ENCODE data around the gene XRCC3. TPM values are rescaled to one million over a fixed set of nuclear protein-coding genes. Genes with fewer than 3 reads are reported as not detected.

XRCC3 gene
- total and polyA plus RNA-seq, 2 of the 8 experiments (the other 6 are each of a cell fraction or from before 2014, with no cell fraction given) = 36.9 to 41.8 TPM

- Histone ChIP-seq H4K8ac (ENCODE audit: extremely low read depth, insufficient read depth, low read length) (peak overlapping the region; percentile 36; the same call in 1 of the 2 replicates), H3K79me2 (ENCODE audit: control insufficient read depth in 1 of 2, insufficient read depth in 2 of 2, low read length in 2 of 2) (no peaks in the 10 kb centered on the region), H3K36me3 (ENCODE audit: control insufficient read depth in 2 of 4, insufficient read depth in 4 of 4, low read length in 3 of 4) (peaks cover 0 to 6% (median 2%) of the 10 kb centered on the region in 4 experiments; a peak in 4 of 8 replicates), H4K20me1 (replicated peaks in 1 of 2; ENCODE audit: control insufficient read depth in 1 of 2, insufficient read depth in 2 of 2, low read length in 2 of 2) (peaks cover 5 to 11% of the 10 kb centered on the region in 2 experiments), H3K9ac (replicated peaks in 1 of 4; ENCODE audit: extremely low read depth in 1 of 4, low read depth in 3 of 4, low read length in 3 of 4) (no peak overlapping the region), H3K9me3 (ENCODE audit: insufficient read depth in 2 of 2, low read depth in 1 of 2, low read length in 1 of 2) (no peaks in the 10 kb centered on the region), H3K4ac (replicated peaks; ENCODE audit: insufficient read length, low read depth, low read length) (no peak overlapping the region), H4K5ac (ENCODE audit: insufficient read length, low read depth, low read length) (no peak overlapping the region), H3K4me1 (replicated peaks in 1 of 4; ENCODE audit: control insufficient read depth in 3 of 4, insufficient read depth in 4 of 4, low read length in 3 of 4) (peaks cover 0 to 3% (median under 1%) of the 10 kb centered on the region in 4 experiments; a peak in 3 of 7 replicates), H3K4me2 (ENCODE audit: insufficient read depth in 1 of 2, low read depth in 2 of 2, low read length in 2 of 2) (no peak overlapping the region), H3K23ac (ENCODE audit: insufficient read length) (no peak overlapping the region), H2AFZ (ENCODE audit: low read length) (no peak overlapping the region), H2BK5ac (ENCODE audit: low read depth, low read length) (no peak overlapping the region), H2BK12ac (ENCODE audit: low read depth, low read length) (no peak overlapping the region), H3K79me1 (ENCODE audit: low read depth, low read length) (no peaks in the 10 kb centered on the region), H2BK120ac (replicated peaks; ENCODE audit: low read depth, low read length) (no peak overlapping the region), H3K23me2 (ENCODE audit: low read depth, low read length) (no peaks in the 10 kb centered on the region), H2BK15ac (ENCODE audit: low read length) (no peak overlapping the region), H3K14ac (ENCODE audit: insufficient read length) (no peak overlapping the region), H3K56ac (replicated peaks; ENCODE audit: insufficient read length, low read depth, low read length) (no peak overlapping the region), H3K27ac (ENCODE audit: low read depth, low read length) (no peak overlapping the region), H2AK5ac (ENCODE audit: low read depth, low read length) (no peak overlapping the region), H3K4me3 (ENCODE audit: extremely low read depth in 1 of 4, insufficient read depth in 2 of 4, low read depth in 3 of 4, low read length in 4 of 4) (no peak overlapping the region), H4K91ac (replicated peaks; ENCODE audit: insufficient read length, low read length) (no peak overlapping the region), H3K27me3 (replicated peaks in 1 of 4; ENCODE audit: control insufficient read depth in 3 of 4, extremely low read depth in 1 of 4, insufficient read depth in 3 of 4, low read length in 3 of 4) (no peaks in the 10 kb centered on the region), H2BK20ac (ENCODE audit: low read length) (no peak overlapping the region), H3K18ac (ENCODE audit: extremely low read depth, low read length) (no peak overlapping the region)
- ChIA-PET POLR2A (ENCODE audit: partially characterized antibody) (interaction anchor here (1.1 to 1.9 kb wide), 5 partner anchors 10 to 52 kb away, joined by 3 to 9 read pairs (median 5); partner anchors contain the start of genes XRCC3 and ZFYVE21), CTCF (ENCODE audit: partially characterized antibody) (interaction anchor here (0.5 to 2.5 kb wide), 13 partner anchors 9 to 1555 kb away, joined by 3 to 9 read pairs (median 4); no protein-coding TSS in a partner anchor)
- FAIRE-seq = no peak
- 79% methylated on average over 7 of the region's 7 CpGs; no CpG with 5 or more reads in 1 of the 2 experiments for WGBS, 2 experiments (ENCODE audit: extremely low coverage in 1 of 2, insufficient coverage in 1 of 2, insufficient read length in 1 of 2, insufficient replicate concordance in 2 of 2, low coverage in 1 of 2, low lambda C conversion rate in 2 of 2, missing lambda C conversion rate in 1 of 2)
- no peak for DNase-seq (ENCODE audit: low read depth in 1 of 2, low spot score in 2 of 2)
- no peak for TF ChIP-seq BRCA1 (IDR thresholded peaks at IDR 0.05; ENCODE audit: low read depth, low read length)
- TF ChIP-seq YY1 (IDR thresholded peaks at IDR 0.05; ENCODE audit: low read depth, low read length) = no peak
- no peak for TF ChIP-seq KDM1A (IDR thresholded peaks at IDR 0.05; ENCODE audit: borderline replicate concordance, low read length)
- TF ChIP-seq SP2 (IDR thresholded peaks at IDR 0.05; ENCODE audit: low read length) = no peak
- TF ChIP-seq TCF12 (IDR thresholded peaks at IDR 0.05; ENCODE audit: low read depth, low read length) = no peak
- TF ChIP-seq CBX5 (IDR thresholded peaks at IDR 0.05; ENCODE audit: low read depth, low read length) = no peak
- no peak for TF ChIP-seq MAFK (IDR thresholded peaks at IDR 0.05; ENCODE audit: low read depth, low read length)
- no peak for TF ChIP-seq CTBP2 (IDR thresholded peaks at IDR 0.05; ENCODE audit: borderline replicate concordance, insufficient read depth, insufficient read length, low read length)
- TF ChIP-seq CEBPB (IDR thresholded peaks at IDR 0.05; ENCODE audit: low read depth, low read length) = no peak
- no peak for TF ChIP-seq CTCF (IDR thresholded peaks at IDR 0.05; ENCODE audit: control extremely low read depth in 1 of 3, insufficient read depth in 1 of 3, low read depth in 1 of 3, low read length in 3 of 3)
Observed at GRCh38 chr14:103735439-103735814, 20.2 kb upstream of the XRCC3 start.

Measured in H1 (cell line).